Measurements from ENCODE around the gene BRSK1.
A peak's percentile ranks its signal among the peaks of the same experiment; 100 is the strongest.

BRSK1 gene

GRCh38 chr19:55353803-55354697, 70.3 kb downstream of the BRSK1 start:
- DNase-seq = peak in 1 of 14 donors; percentile 4

- no peak for DNase-seq
Observed at GRCh38 chr19:55354698-55355212, 71.0 kb downstream of the BRSK1 start, which contains the start of gene COX6B2. TSS of gene COX6B2 (minus strand) at chr19:55354719. CDS start at chr19:55354521, 198 bp downstream.

GRCh38 chr19:55355213-55355821, 71.5 kb downstream of the BRSK1 start:
- DNase-seq = no peak

- DNase-seq = no peak
Observed at GRCh38 chr19:55358493-55358892, 74.7 kb downstream of the BRSK1 start.

GRCh38 chr19:55358943-55359908, 75.4 kb downstream of the BRSK1 start:
- DNase-seq = no peak

- DNase-seq = no peak
Observed at GRCh38 chr19:55360902-55361301, 77.1 kb downstream of the BRSK1 start.

Measured in C1 segment of cervical spinal cord (tissue), 14 donors.